ENCODE results near the gene FNIP2. TPM values are rescaled to one million over a fixed set of nuclear protein-coding genes. Genes with fewer than 3 reads are reported as not detected.

The FNIP2 gene
- total and polyA plus RNA-seq, 9 of the 15 experiments (the other 6 are each of a cell fraction or from before 2014, with no cell fraction given) = 1.7 to 15.5 (median 8.3) TPM

GRCh38 chr4:158722917-158723793 lies 45.7 kb upstream of the FNIP2 start, which contains the start of gene PPID (continued):
- no peak for TF ChIP-seq ZKSCAN8 (CRISPR knock-in tag; IDR thresholded peaks at IDR 0.05)
- no peak for TF ChIP-seq ZBTB17 (CRISPR knock-in tag; IDR thresholded peaks at IDR 0.05)
- TF ChIP-seq NR2F6 (CRISPR knock-in tag; IDR thresholded peaks at IDR 0.05) = no peak
- no peak for TF ChIP-seq ZSCAN32 (CRISPR knock-in tag; IDR thresholded peaks at IDR 0.05)
- TF ChIP-seq, protein P1, sequence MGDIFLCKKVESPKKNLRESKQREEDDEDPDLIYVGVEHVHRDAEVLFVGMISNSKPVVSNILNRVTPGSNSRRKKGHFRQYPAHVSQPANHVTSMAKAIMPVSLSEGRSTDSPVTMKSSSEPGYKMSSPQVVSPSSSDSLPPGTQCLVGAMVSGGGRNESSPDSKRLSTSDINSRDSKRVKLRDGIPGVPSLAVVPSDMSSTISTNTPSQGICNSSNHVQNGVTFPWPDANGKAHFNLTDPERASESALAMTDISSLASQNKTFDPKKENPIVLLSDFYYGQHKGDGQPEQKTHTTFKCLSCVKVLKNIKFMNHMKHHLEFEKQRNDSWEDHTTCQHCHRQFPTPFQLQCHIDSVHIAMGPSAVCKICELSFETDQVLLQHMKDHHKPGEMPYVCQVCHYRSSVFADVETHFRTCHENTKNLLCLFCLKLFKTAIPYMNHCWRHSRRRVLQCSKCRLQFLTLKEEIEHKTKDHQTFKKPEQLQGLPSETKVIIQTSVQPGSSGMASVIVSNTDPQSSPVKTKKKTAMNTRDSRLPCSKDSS (IDR thresholded peaks at IDR 0.05; ENCODE audit: low read depth, partially characterized antibody) = no peak
- no peak for TF ChIP-seq ZNF134 (CRISPR knock-in tag; conservative IDR thresholded peaks at IDR 0.05)
- TF ChIP-seq ZNF766 (CRISPR knock-in tag; conservative IDR thresholded peaks at IDR 0.05) = peak; percentile 46; the same call in 1 of the 2 replicates
- TF ChIP-seq, protein P2, sequence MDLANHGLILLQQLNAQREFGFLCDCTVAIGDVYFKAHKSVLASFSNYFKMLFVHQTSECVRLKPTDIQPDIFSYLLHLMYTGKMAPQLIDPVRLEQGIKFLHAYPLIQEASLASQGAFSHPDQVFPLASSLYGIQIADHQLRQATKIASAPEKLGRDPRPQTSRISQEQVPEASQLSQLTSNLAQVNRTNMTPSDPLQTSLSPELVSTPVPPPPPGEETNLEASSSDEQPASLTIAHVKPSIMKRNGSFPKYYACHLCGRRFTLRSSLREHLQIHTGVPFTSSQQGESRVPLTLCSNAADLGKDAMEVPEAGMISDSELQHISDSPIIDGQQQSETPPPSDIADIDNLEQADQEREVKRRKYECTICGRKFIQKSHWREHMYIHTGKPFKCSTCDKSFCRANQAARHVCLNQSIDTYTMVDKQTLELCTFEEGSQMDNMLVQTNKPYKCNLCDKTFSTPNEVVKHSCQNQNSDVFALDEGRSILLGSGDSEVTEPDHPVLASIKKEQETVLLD (IDR thresholded peaks at IDR 0.05) = no peak
- peak; percentile 77 for TF ChIP-seq KDM5B (IDR thresholded peaks at IDR 0.05; ENCODE audit: insufficient replicate concordance, low read depth, low read length)
- TF ChIP-seq U2AF1 (optimal IDR thresholded peaks at IDR 0.05; ENCODE audit: low read depth, low read length) = no peak
- peak; percentile 80 for TF ChIP-seq TAF9B (IDR thresholded peaks at IDR 0.05; ENCODE audit: partially characterized antibody)

Data from K562 (cell line).